HG02623 (cell line): Measurements from ENCODE around the gene CD300LG.

ENCODE experiments used
- ATAC-seq: cut with Tn5 transposase; IDR thresholded peaks from one replicate; pipeline ENCODE4 v1.9.1; 2021; ENCODE audit warnings: moderate library complexity; ENCODE audit not compliant: unreplicated experiment

CD300LG gene

DNA sequence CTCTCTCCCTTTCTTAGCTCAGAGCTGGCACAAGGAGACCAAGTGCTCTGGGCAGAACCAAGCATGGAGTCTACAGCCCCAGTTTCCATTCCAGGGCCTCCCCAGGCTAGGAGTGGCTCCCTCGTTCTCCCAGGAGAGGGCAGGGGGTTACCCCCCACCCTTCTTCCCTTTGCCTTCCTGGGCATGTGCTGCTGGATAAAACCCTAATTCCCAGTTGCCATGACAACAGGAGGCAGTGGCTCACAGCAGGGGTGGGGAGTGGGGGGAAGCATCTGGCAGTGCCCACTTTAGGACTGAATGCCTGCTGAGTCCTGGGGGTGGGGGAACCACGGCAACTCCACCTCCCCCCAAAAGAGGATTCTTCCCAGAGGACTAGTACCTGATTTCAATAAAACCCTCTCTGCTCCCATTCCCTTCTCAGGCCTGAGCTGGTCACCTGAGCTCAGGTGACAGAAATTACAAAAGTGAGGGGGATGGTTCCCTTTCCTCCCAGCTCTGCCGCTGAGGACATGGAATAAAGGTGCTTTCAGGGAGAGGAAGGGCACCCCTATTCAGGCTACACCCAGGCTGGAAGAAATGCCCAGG lies 58.5 kb downstream of the CD300LG start:
- no peak for ATAC-seq

DNA sequence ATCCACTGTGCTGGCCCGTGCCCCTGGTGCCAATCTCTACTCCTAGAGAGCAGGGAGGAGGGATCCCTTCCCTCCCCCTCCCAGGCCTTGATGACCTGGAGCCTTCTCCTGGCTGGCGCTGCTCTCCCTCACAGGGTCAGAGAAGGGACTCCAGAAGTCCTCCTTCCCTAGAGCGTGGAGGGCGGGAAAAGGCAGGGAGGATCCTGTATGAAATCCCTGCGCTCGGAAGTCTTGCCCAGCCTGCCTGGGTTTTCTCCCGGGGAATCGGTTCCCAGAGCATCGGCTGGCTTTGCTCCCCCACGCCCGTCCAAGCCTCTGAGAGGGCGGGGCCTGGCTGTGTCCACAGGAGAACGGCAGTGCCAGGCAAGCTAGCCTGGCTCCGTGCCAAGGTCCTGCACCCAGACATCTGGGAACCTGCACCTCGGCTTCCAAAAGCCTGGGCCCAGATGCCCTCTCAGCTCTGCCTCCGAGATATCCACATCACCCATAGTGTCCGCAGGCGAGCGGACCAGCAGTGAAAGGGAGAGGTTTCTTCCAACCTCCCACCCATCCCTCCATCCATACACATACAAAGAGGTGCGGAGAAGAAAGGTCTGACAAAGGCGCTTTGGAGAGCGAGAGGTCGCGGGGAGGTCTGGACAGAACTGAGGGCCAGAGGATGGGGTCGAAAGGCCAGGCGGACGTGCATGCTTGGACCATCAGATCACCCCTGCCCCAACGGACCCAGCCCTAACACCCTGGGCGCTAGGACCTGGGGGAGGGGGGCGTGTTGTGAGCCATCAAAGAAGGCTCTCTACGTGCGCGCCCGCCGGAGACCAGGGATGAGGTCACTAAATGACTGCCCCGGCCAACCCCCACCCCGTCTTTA lies 59.2 kb downstream of the CD300LG start:
- no peak for ATAC-seq

DNA sequence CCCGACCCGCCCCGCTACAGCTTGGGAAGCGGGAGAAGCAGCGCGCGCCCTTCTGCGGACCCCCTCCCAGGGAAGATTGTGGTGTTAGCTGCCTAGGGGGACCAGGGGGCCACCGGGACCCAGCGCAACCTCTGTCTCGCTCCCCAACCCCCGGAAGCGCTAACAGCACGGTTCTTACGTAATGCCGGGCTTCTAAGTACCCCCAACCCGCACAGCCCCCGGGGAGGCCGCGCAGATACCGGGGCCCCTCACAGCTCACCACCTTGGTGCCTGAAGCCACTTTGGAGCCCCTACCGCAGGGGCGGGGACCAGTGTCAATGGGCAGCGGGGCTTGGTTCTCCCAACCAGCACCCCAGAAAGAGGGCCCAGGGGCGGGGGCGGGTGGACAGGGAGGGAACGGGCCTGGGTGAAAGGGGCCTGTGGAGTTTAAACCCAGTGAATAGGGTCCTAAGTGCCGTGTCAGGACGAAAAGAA lies 60.0 kb downstream of the CD300LG start:
- ATAC-seq: no peak

DNA sequence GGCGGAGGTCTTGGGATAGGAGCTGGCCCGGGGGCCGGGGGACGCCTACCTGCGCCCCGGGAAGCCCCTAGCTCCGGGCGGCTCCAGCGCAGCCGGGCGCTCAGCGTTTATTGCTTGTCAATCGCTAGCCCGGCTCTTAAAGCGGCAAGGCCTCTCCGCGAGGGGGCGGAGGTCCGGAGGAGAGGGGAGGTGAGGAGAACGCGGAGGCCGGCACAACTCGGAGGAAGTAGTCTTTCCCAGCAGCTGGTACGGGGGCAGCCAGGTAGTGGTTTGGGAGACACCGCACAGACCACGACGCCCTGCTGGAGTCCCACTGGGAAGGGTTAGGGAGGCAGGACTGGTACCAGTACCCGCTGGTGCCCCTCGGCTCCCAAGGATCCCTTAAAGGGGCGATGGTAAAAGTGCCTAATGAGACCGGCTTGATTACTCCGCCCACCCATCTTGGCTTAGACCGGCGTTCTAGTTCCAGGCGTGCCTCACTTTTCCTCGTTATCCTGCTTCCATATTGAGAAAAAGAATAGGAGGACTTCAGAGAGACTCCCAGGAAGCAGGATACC lies 60.5 kb downstream of the CD300LG start, which contains the start of gene MPP2:
Gene MPP2 (minus strand): TSS at position 112 of the 557 bp plus-strand sequence. CDS start 3,076 bp downstream, outside the sequence.
- no peak for ATAC-seq

DNA sequence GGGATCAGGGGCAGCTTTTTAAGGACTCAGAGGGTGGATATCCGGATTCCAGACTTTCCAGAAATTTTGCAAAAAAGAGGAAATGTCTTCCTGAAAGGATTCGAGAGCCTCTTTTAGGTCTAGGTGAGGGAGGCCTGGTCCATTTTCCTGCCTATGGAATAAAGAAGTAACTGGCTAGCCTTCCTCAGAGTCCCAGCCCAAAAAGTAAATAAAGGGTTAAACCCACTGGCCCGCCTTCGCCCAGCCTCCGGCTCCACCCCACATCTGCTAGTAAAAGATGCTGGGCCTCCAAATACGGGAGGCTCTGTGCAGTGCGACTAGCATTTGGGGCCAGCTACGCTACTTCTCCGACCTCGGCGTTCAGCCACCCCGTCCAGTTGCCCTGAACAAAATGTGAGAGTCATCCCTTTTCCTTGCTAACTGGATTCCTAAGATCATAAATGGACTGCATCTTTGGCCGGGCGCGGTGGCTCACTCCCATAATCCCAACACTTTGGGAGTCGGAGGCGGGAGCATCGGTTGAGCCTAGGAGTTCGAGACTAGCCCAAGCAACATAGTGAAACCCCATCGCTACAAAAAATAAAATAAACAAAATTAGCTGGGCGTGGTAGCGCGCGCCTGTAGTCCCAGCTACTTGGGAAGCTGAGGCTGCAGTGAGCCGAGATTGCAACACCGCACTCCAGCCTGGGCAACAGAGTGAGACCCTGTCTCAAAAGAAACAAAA lies 61.2 kb downstream of the CD300LG start:
- no peak for ATAC-seq

DNA sequence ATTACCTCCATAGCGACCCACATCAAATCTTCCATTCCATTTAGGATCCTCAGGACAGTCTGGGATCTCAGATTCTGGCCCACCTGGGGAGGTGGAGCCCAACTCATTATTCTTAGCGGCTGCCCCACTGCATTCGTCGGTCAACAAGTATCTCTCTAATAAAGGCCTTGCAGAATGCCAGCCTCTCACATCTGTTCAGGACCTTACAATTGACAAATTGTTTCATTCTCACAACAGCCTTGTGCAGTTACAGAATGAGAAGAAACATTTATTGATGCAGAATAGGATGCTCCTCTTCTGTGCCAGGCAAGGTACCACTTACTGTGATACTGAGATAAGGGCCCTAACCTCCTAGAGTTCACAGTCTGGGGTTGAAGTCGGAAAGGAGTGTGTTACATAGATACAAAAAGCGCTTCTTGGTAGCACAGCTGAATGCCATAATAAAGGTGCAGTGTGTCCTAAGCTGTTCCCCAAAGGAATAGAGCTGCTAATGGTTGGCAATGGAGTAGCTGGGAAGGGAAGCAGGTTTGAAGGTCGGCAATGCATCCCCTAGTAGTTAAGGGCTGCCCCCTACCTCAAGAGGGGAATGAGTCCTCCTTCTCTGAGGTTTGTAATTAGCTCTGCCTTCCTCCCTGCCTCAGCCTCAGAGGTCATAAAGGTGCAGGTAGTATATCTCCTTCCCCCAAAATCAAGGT lies 62.7 kb downstream of the CD300LG start:
- ATAC-seq: no peak

DNA sequence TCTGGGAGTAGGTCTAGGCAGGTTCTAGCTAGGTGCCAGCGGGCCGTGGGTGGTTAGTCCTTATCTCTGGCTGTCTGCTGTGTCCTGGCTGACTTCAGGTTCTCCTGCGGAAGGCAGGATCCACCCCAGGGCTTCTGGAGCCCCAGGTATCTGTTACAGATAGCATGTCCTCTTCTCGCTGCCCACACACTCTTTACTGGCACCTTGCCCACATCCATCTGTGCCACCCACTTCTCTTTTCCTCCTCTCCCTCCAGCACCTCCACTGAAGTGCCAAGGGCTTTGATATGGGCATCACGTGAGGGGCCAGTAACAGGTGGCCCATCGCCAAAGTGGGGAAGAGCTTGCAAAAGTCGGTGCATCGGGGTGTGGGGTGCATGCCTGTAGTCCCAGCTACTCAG lies 64.9 kb downstream of the CD300LG start:
- ATAC-seq: no peak

DNA sequence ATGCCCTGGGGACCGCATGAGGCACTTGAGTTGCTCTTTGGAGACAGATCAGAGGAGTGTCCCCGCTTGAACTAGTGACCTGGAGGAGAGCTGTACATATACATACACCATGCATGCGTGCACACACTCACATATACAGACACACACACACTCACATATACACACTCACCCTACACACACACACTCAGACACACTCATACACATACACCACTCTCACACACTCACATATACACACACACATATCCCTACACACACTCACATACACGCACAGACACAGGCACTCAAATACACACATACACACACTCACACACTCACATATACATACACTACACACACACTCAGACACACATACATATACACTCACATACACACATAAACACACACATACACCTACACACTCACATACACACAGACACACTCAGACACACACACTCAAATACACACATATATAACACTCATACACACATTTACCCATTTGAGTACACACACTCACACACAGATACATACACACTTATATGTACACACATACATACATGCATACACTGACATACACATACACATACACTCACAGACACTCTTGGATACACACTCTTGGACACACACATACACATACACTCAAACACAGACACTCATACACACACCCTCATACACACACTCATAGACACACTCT lies 65.8 kb downstream of the CD300LG start:
- no peak for ATAC-seq
